Subcutaneous abdominal adipose tissue (tissue), 5 donors: ENCODE data around the gene GRIA1.

Source experiments
- H3K27ac ChIP-seq: one replicate; pipeline ENCODE4 v1.7.0; 2013; ENCODE audit warnings: low read depth, mild to moderate bottlenecking, inconsistent platforms, low read length, moderate library complexity
- H3K27me3 ChIP-seq, 5 donors: one replicate each; pipeline ENCODE4 v1.7.0; 2013; ENCODE audit warnings: low read length in 5 of 5, inconsistent platforms in 1 of 5; ENCODE audit not compliant: control insufficient read depth in 5 of 5, insufficient read depth in 4 of 5
- H3K36me3 ChIP-seq, 5 donors: one replicate each; pipeline ENCODE4 v1.7.0; 2013; ENCODE audit warnings: low read length in 5 of 5; ENCODE audit not compliant: control insufficient read depth in 5 of 5, insufficient read depth in 5 of 5
- H3K4me1 ChIP-seq, 5 donors: one replicate each; pipeline ENCODE4 v1.7.0; 2013; ENCODE audit warnings: low read length in 5 of 5, mild to moderate bottlenecking in 3 of 5, moderate library complexity in 1 of 5; ENCODE audit not compliant: control insufficient read depth in 5 of 5, insufficient read depth in 5 of 5
- H3K4me3 ChIP-seq, 5 donors: one replicate each; pipeline ENCODE4 v1.7.0; 2013; ENCODE audit warnings: low read length in 5 of 5, low read depth in 1 of 5
- H3K9ac ChIP-seq, 5 donors: one replicate each; pipeline ENCODE4 v1.7.0; 2013; ENCODE audit warnings: low read length in 5 of 5, mild to moderate bottlenecking in 4 of 5, moderate library complexity in 3 of 5
- H3K9me3 ChIP-seq, 5 donors: one replicate each; pipeline ENCODE4 v1.7.0; 2013; ENCODE audit warnings: low read length in 5 of 5; ENCODE audit not compliant: control insufficient read depth in 5 of 5
- donor health status: healthy.
- donor health status: healthy.
- donor health status: healthy.
- donor health status: healthy.
- donor health status: healthy.

GRIA1 gene

DNA sequence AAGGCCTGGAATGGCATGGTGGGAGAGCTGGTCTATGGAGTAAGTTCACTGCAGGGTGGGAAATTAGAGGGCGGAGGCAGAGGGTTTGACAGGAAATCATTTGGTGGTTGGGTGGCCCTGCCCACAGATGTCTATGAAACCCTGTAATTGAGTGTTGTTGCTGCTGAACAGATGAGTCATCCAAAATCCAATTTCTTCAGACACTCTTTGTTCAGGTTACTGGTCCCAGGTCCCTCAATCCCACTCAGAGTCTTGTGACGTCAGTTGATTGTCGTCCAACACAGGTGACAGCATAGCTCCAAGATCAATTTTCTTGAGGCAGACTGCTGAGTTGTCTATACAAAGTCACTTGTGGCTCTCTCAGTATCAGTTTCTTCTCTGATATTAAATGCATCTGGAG lies 208.6 kb downstream of the GRIA1 start:
- Histone ChIP-seq H3K27me3 (no peaks in the 10 kb centered on the region), H3K4me1 (no peaks in the 10 kb centered on the region), H3K4me3 (no peak overlapping the region), H3K9ac (no peak overlapping the region), H3K36me3 (no peaks in the 10 kb centered on the region), H3K27ac (no peak overlapping the region), H3K9me3 (no peaks in the 10 kb centered on the region)

DNA sequence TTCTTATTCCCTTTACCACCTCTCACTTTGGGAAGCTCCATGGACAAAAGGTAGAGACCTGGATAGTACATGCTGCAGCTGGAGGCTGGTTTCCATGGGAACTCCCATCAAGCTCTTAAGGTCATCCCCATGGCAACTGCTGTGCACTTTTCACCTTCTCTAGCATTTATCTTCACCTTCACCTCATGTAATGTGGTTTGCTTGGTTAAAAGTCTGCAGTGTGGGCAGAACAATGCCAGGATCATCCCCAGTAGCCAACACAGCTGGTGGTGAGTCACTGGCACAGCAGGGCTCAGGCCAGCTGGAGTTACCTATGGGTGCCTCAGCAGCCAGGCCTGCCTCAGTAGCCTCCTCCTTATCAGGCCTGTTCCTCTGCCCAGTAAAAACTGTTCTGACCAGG lies 210.5 kb downstream of the GRIA1 start:
- H3K36me3 ChIP-seq: no peaks in the 10 kb centered on the region
- no peaks in the 10 kb centered on the region for H3K4me1 ChIP-seq
- H3K9me3 ChIP-seq: no peaks in the 10 kb centered on the region
- H3K27me3 ChIP-seq: no peaks in the 10 kb centered on the region
- H3K9ac ChIP-seq: no peak overlapping the region
- H3K27ac ChIP-seq: no peak overlapping the region
- no peak overlapping the region for H3K4me3 ChIP-seq

DNA sequence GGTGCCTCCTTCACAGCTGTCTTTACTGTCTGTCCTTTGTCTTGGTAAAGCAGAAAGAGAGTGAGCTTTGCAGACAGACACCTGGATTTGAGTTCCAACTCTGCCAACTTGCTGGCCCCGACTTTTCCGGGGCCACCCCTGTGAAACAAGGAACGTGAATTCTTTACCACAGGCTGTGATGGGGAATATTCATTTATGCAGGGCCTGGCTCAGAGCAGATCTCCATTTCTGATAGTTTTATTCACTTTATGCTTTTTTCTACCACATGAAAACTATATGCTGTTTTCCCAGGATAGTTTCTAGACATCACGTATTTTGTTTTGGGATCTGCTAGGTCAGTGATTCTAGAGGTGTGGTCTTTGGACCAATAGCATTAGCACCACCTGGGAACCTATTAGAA lies 211.8 kb downstream of the GRIA1 start:
- Histone ChIP-seq H3K9me3 (no peaks in the 10 kb centered on the region), H3K4me3 (no peak overlapping the region), H3K27ac (no peak overlapping the region), H3K27me3 (no peaks in the 10 kb centered on the region), H3K9ac (no peak overlapping the region), H3K4me1 (no peaks in the 10 kb centered on the region), H3K36me3 (no peaks in the 10 kb centered on the region)

DNA sequence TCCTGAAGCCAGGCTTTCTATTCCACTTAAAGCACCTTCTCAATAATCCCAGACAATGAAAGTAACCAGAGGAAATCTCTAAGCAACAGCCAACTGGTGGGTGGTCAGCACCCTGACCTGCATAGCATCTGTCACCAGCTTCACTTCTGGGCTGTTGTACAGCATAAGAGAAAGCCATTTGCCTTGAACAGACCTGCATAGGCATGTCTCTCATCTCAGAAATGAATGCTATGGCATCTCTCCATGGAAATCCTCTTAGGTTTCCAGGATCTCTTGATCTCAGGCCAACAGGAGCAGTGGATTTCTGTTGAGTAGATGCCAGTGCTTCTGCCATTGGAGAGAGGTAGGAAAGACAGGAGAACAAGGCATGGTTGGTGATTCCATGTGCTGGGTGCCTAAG lies 213.6 kb downstream of the GRIA1 start:
- Histone ChIP-seq H3K4me1 (no peaks in the 10 kb centered on the region), H3K9me3 (no peaks in the 10 kb centered on the region), H3K4me3 (no peak overlapping the region), H3K9ac (no peak overlapping the region), H3K27me3 (no peaks in the 10 kb centered on the region), H3K27ac (no peak overlapping the region), H3K36me3 (no peaks in the 10 kb centered on the region)

DNA sequence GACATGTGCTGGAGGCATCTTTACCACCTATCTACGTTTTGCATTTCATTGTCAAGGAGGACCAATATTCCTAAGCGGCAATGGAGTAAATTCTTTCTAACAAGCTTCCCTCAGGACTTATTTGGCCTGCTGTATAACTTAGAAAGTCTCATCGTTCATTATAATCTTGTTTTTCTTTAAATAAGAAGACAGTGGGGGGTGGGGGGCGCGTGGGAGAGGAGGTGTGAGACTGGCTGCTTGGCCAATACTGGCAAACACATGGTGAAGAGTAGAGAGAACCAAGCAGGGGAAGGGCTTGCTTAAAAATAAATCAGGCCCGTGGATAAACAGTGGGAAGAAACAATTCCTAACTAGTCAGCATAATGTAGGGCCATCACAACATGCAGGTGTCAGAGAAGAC lies 217.2 kb downstream of the GRIA1 start:
- no peaks in the 10 kb centered on the region for H3K9me3 ChIP-seq
- H3K27ac ChIP-seq: no peak overlapping the region
- H3K4me3 ChIP-seq: no peak overlapping the region
- H3K4me1 ChIP-seq: no peaks in the 10 kb centered on the region
- no peak overlapping the region for H3K9ac ChIP-seq
- H3K27me3 ChIP-seq: no peaks in the 10 kb centered on the region
- no peaks in the 10 kb centered on the region for H3K36me3 ChIP-seq

DNA sequence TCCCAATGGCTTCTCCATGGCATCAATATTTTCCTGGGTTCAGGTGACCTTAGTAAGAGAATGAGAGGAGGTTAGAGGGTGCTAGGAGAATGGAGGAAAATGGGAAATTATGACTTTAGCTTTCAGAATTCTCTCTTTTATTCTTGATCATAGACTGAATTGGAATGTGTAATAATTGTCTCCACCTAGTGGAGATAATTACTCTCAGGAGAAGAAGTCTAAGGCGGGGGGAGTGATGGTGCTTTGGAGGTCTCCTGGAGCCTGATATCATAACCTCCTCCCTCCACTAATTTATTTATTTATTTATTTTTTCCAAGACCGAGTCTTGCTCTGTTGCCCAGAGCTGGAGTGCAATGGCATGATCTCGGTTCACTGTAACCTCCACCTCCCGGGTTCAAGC lies 221.3 kb downstream of the GRIA1 start:
- no peak overlapping the region for H3K4me3 ChIP-seq

DNA sequence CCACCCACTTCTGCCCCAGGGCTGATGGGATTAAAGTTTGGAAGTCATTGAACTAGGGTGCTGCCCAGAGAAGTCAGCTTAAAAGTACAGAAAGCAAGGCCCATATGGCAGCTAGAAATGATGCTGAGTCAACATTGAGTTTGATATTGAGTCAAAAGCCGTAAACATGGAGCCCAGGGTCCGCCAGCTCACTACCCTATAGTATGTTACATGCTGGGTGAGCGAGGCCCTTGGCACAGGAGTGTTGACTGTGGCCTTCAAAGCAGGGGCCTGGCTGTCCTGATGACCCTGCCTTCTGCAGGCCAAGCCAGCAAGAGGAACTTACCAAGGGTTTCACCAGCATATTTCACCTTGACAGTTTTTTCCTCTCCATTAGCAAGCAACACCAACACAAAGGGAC lies 222.5 kb downstream of the GRIA1 start:
- Histone ChIP-seq H3K9ac (no peak overlapping the region), H3K4me3 (no peak overlapping the region), H3K4me1 (no peaks in the 10 kb centered on the region), H3K9me3 (no peaks in the 10 kb centered on the region), H3K27ac (no peak overlapping the region), H3K36me3 (no peaks in the 10 kb centered on the region), H3K27me3 (no peaks in the 10 kb centered on the region)

More for the DNA sequence above, 221.3 kb downstream of the GRIA1 start:
- H3K27me3 ChIP-seq: no peaks in the 10 kb centered on the region
- no peaks in the 10 kb centered on the region for H3K9me3 ChIP-seq
- no peak overlapping the region for H3K9ac ChIP-seq
- no peak overlapping the region for H3K27ac ChIP-seq
- H3K4me1 ChIP-seq: no peaks in the 10 kb centered on the region
- no peaks in the 10 kb centered on the region for H3K36me3 ChIP-seq

DNA sequence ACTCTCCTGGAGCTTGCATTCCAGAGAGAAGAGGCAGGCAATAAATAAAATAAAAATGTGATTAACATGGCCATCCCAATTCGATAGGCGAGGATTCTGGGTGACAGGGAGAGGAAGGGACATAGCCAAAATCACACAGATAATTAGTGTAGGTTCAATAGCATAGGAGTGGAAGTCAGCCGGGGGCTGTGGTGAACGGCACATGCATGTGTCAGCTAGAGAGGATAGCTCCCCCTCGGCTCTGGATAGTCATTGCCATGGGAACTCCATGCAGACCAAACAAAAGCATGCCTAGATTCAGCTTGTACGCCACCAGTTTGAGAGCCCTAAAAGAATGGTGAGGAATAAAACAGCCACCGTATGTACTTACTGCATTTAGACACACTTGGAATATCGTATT lies 223.5 kb downstream of the GRIA1 start:
- no peaks in the 10 kb centered on the region for H3K27me3 ChIP-seq
- no peaks in the 10 kb centered on the region for H3K36me3 ChIP-seq
- no peak overlapping the region for H3K27ac ChIP-seq
- no peak overlapping the region for H3K4me3 ChIP-seq
- H3K4me1 ChIP-seq: no peaks in the 10 kb centered on the region
- H3K9me3 ChIP-seq: no peaks in the 10 kb centered on the region
- no peak overlapping the region for H3K9ac ChIP-seq

DNA sequence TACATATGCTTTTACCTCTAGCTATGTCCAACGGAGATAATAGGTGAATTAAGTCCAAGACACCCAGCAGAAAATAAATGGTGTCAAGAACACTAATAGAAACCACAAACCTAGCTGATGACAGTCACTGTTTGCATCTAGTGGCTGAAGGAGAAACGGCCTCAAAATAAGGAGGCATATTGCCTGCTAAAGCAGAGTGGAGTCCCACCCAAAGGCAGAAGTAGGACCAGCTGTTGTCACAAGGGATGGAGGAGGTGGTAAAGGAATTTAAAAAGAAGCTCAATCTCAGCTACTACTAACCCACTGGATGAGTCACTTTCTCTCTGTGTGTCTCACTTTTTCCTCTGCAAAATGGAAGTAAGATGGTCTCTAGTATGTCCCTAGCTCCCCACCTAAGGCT lies 224.3 kb downstream of the GRIA1 start:
- H3K9me3 ChIP-seq: no peaks in the 10 kb centered on the region
- no peaks in the 10 kb centered on the region for H3K4me1 ChIP-seq
- H3K9ac ChIP-seq: no peak overlapping the region
- no peaks in the 10 kb centered on the region for H3K36me3 ChIP-seq
- H3K4me3 ChIP-seq: no peak overlapping the region
- no peaks in the 10 kb centered on the region for H3K27me3 ChIP-seq
- no peak overlapping the region for H3K27ac ChIP-seq

DNA sequence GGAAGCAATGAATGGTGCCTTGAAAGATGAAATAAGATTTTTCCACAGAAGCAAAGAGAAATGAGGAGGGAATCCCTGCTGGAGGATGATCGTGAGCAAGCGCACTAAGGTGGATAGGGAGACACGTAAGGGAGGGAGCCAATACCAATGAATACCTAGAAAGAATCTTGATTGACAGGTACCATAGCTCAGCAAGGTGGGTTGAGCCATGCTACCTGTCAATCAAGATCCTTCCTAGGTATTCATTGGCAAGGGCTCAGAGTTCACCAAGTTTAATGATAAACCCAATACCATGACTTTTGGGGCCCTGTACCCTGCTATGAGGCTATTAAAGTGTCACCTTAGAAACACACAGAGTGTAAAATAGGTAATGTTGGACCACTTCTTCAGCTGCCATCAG lies 226.8 kb downstream of the GRIA1 start:
- H3K4me3 ChIP-seq: no peak overlapping the region

DNA sequence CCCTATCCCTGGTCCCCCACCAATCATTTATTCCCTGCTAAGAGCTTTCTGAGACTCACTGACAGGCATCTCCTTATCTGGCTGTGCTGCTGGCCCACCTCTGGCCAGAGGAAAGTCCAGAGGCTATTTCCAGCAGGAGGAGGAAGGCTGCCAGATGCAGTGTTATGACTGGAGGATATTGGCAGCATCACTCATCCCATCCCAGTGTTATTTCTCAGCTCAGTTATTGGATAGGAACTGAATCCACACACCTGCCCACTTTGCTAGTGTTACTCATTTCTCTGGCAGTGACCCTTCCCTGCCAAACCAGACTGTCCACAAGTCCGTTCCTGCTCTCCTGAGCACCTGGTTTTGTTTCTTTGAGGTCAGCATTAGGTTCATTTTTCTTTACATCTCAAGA lies 228.2 kb downstream of the GRIA1 start:
- Histone ChIP-seq H3K27me3 (no peaks in the 10 kb centered on the region), H3K4me3 (no peak overlapping the region), H3K36me3 (no peaks in the 10 kb centered on the region), H3K9ac (no peak overlapping the region), H3K4me1 (no peaks in the 10 kb centered on the region), H3K9me3 (peaks cover 0 to 5% (median 0%) of the 10 kb centered on the region in 5 donors), H3K27ac (no peak overlapping the region)

More for the DNA sequence above, 226.8 kb downstream of the GRIA1 start:
- Histone ChIP-seq H3K27ac (no peak overlapping the region), H3K9me3 (peaks cover 0 to under 1% (median 0%) of the 10 kb centered on the region in 5 donors), H3K36me3 (no peaks in the 10 kb centered on the region), H3K4me1 (no peaks in the 10 kb centered on the region), H3K9ac (no peak overlapping the region), H3K27me3 (no peaks in the 10 kb centered on the region)
